ENCODE data around the gene FAM210B. TPM values are rescaled to one million over a fixed set of nuclear protein-coding genes. Genes with fewer than 3 reads are reported as not detected.
"Not testable (repeated sequence)": the region's sequence is repeated elsewhere in the genome, so short reads cannot be mapped to it uniquely, and the experiment has no call there.

Gene FAM210B
- total RNA-seq, 1 donor from 2014 or later: 18.7 TPM

DNA sequence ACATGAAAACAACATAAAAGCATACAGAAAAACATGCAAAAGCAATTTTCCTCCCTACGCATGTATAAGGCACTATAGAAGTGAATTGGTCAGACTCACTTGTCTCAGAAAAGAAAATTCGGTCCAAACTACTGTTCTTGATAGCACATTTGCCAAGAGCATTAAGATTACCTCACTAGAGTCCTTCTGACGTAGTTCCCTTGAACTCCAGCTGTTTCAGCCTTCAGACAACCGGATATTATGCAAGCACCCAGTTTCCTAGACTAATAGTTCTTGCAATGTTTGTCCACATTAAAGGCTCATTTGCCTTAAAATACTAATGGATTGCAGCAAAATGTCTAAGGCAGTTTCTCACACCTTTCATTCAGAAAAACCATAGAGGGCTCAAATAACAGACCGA is 50.7 kb downstream of the FAM210B start:
- TF ChIP-seq, protein P1, sequence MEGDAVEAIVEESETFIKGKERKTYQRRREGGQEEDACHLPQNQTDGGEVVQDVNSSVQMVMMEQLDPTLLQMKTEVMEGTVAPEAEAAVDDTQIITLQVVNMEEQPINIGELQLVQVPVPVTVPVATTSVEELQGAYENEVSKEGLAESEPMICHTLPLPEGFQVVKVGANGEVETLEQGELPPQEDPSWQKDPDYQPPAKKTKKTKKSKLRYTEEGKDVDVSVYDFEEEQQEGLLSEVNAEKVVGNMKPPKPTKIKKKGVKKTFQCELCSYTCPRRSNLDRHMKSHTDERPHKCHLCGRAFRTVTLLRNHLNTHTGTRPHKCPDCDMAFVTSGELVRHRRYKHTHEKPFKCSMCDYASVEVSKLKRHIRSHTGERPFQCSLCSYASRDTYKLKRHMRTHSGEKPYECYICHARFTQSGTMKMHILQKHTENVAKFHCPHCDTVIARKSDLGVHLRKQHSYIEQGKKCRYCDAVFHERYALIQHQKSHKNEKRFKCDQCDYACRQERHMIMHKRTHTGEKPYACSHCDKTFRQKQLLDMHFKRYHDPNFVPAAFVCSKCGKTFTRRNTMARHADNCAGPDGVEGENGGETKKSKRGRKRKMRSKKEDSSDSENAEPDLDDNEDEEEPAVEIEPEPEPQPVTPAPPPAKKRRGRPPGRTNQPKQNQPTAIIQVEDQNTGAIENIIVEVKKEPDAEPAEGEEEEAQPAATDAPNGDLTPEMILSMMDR (IDR thresholded peaks at IDR 0.05; ENCODE audit: insufficient read depth, low read length, severe bottlenecking): no peak
- no peak for FAIRE-seq
- Histone ChIP-seq H3K4me3 (ENCODE audit: low read depth, low read length) (no peak overlapping the region), H3K27me3 (ENCODE audit: control insufficient read depth, insufficient read depth, low read length) (no peaks in the 10 kb centered on the region), H3K36me3 (ENCODE audit: control insufficient read depth, insufficient read depth, low read length) (peaks cover 2% of the 10 kb centered on the region)
- DNase-seq (ENCODE audit: low read depth): no peak

- peaks cover 2% of the 10 kb centered on the region for H3K36me3 ChIP-seq (ENCODE audit: control insufficient read depth, insufficient read depth, low read length)
- FAIRE-seq: no peak
- TF ChIP-seq, protein P1 (IDR thresholded peaks at IDR 0.05; ENCODE audit: insufficient read depth, low read length, severe bottlenecking): no peak
- H3K4me3 ChIP-seq (ENCODE audit: low read depth, low read length): no peak overlapping the region
- no peaks in the 10 kb centered on the region for H3K27me3 ChIP-seq (ENCODE audit: control insufficient read depth, insufficient read depth, low read length)
- no peak for DNase-seq (ENCODE audit: low read depth)
Observed at GRCh38 chr20:56409956-56410355, 51.2 kb downstream of the FAM210B start.

GRCh38 chr20:56411287-56411686 is 52.5 kb downstream of the FAM210B start:
- DNase-seq (ENCODE audit: low read depth); H3K36me3 ChIP-seq (ENCODE audit: control insufficient read depth, insufficient read depth, low read length); H3K4me3 ChIP-seq (ENCODE audit: low read depth, low read length); H3K27me3 ChIP-seq (ENCODE audit: control insufficient read depth, insufficient read depth, low read length); FAIRE-seq: not testable (repeated sequence)

DNA sequence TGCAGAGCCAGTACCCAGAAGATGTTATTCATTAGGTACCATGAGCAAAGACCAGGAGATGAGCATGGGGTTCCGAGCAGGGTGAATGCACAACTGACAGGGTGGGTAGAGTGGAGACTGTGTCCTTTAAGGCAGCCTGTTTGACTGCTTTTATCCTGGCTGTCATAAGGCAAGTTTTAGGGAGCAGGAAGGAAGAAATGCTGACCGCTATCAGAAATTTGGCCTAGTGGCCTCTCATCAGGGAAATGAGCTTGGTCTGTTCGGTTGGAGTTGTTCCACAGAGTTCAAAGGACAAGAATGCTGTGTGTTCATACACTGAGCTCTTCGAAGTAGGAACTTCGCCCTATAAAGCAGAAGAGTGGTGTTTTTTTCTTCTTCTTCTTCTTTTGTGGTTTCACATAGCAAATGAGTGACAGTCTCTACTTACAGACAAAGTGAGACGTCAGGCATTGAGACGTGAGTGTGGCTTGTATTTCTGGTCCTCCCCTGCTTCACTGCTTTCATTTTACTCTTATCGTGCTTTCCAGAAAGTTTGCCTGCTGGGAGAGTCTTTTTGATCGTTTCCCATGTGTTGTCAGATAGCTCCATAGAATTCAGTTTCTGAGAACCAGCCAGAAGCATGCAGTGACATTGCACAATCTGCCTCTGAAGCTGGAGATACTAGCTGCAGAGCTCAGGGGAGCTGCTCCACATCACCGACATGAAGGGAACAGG is 53.1 kb downstream of the FAM210B start, which contains the start of gene CASS4:
Gene CASS4 (plus strand): TSS at position 502 of the 714 bp plus-strand sequence. CDS start 199 bp downstream, at position 701.
- H3K36me3 ChIP-seq (ENCODE audit: control insufficient read depth, insufficient read depth, low read length): peaks cover 2% of the 10 kb centered on the region
- no peaks in the 10 kb centered on the region for H3K27me3 ChIP-seq (ENCODE audit: control insufficient read depth, insufficient read depth, low read length)
- FAIRE-seq (no peak), DNase-seq (ENCODE audit: low read depth) (no peak)
- H3K4me3 ChIP-seq (ENCODE audit: low read depth, low read length): no peak within 1 kb of the TSS
- TF ChIP-seq, protein P1 (IDR thresholded peaks at IDR 0.05; ENCODE audit: insufficient read depth, low read length, severe bottlenecking): no peak

GRCh38 chr20:56412473-56412790 is 53.7 kb downstream of the FAM210B start:
- H3K4me3 ChIP-seq (ENCODE audit: low read depth, low read length): no peak overlapping the region
- TF ChIP-seq, protein P1 (IDR thresholded peaks at IDR 0.05; ENCODE audit: insufficient read depth, low read length, severe bottlenecking): no peak
- FAIRE-seq: no peak

GRCh38 chr20:56412949-56413348 is 54.2 kb downstream of the FAM210B start:
- DNase-seq (ENCODE audit: low read depth): no peak
- H3K36me3 ChIP-seq (ENCODE audit: control insufficient read depth, insufficient read depth, low read length): no peaks in the 10 kb centered on the region
- H3K4me3 ChIP-seq (ENCODE audit: low read depth, low read length): no peak overlapping the region
- H3K27me3 ChIP-seq (ENCODE audit: control insufficient read depth, insufficient read depth, low read length): no peaks in the 10 kb centered on the region
- TF ChIP-seq, protein P1 (IDR thresholded peaks at IDR 0.05; ENCODE audit: insufficient read depth, low read length, severe bottlenecking): no peak
- FAIRE-seq: no peak

More at GRCh38 chr20:56412473-56412790, 53.7 kb downstream of the FAM210B start:
- DNase-seq (ENCODE audit: low read depth): no peak
- Histone ChIP-seq H3K36me3 (ENCODE audit: control insufficient read depth, insufficient read depth, low read length) (peaks cover under 1% of the 10 kb centered on the region), H3K27me3 (ENCODE audit: control insufficient read depth, insufficient read depth, low read length) (no peaks in the 10 kb centered on the region)

Measured in bronchial epithelial cell (primary cell).